T-helper 9 cell (primary cell): ENCODE results near the gene ST6GALNAC5.
"Not testable (repeated sequence)": the region's sequence is repeated elsewhere in the genome, so short reads cannot be mapped to it uniquely, and the experiment has no call there.

Source experiments
- DNase-seq: peaks from one replicate; pipeline ENCODE4 v3.0.0-alpha.2; 2020

The ST6GALNAC5 gene

DNA sequence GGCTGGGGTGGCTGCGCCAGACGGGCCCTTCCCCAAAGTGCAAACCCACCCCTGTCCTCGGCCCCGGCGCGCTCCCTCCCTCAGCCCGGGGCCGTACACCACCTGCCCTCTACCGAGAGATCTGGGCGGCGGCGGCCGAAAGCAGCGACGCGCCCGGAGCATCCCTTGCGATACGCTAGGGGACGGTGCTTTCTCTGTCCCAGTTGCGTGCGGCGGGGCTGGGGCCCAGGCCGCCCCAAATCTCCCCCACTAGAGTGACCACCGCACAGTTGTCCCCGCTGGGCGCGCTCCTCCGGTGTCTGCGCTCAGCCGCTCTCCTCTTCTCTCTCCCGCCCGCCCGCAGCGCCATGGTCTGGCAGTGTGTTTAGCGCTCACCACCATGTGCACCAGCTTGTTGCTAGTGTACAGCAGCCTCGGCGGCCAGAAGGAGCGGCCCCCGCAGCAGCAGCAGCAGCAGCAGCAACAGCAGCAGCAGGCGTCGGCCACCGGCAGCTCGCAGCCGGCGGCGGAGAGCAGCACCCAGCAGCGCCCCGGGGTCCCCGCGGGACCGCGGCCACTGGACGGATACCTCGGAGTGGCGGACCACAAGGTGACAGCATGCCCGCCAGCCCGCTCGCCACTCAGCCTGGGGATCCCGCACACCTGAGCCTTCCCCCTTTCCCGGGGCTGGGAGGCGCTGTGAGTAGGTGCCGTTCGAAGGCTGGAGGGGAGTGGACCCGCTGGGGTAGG is 1.0 kb downstream of the ST6GALNAC5 start:
- DNase-seq, result no peak

- no peak for DNase-seq
Measured at GRCh38 chr1:76868916-76869315, 1.6 kb downstream of the ST6GALNAC5 start.

DNA sequence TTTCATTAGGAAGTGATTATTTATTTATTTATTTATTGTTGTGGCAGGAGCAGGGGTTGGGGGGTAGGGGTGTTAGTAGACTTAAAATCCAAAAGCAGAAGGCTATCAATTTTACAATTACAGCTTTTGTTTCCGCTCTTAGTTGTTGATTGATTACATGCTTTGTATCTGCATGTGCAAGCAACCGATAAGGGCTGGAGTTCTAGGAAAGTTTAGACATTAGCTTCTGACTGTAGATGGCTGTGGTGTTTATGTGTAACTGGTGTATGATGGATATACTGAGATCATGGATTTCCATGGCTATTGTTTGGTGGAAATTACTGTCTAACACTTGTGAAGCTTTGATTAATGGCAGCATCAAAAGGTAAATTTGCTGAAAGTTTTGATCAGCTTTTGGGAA is 2.8 kb downstream of the ST6GALNAC5 start:
- DNase-seq, result no peak

GRCh38 chr1:76871355-76871974 is 4.2 kb downstream of the ST6GALNAC5 start:
- no peak for DNase-seq

- DNase-seq, result no peak
Measured at GRCh38 chr1:76872944-76873343, 5.7 kb downstream of the ST6GALNAC5 start.

DNA sequence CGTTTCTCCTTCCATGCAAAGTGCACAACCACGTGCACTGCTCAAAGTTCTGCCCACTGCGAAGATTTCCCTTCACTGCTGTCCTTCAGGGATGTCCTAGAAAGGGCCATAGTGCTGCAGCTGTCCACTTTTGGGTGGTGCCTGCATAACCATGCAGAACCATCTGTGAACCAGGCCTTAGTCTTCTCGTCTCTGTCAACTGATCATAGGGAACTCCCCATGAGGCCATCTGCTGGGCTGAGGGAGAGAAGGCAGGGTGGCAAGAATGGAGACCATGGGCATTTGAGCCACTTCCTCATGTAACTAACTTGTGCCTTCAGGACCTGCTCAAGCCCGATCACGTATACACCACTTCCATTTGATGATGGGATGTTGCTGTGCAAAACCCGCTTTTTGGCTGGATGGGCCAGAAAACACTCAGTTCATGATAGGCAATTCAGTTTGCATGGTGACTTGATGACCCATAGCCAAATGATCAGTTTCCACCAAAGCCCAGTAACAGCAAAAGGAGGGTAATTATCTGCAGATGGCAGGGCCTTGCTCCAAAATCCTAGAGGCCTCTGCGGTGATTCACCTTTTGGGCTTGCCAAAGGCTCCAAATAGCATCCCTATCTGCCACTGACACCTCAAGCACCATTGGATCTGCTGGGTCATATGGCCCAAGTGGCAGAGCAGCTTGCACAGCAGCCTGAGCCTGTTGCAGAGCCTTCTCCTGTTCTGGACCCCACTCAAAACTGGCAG is 9.5 kb downstream of the ST6GALNAC5 start:
- DNase-seq, result no peak

GRCh38 chr1:76879014-76879413 is 11.7 kb downstream of the ST6GALNAC5 start:
- not testable (repeated sequence) for DNase-seq

DNA sequence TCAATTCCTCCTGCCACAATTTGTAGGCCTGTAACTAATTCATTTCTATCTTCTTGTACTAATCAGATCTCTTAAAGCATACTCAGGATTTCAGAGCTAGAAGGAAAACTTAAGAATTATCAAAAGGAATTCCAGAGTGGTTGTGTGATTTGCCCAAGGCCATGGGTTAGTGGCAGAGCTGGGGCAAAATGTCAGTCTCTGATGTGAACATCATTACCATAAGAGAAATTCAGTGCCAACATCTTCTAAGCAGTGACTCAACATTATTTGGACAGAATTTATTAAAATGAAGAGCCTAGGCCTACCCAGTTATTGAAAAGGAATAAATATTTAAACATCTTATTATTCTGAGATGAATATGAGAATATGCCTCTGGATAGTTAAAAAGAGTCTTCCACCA is 14.5 kb downstream of the ST6GALNAC5 start:
- no peak for DNase-seq

DNA sequence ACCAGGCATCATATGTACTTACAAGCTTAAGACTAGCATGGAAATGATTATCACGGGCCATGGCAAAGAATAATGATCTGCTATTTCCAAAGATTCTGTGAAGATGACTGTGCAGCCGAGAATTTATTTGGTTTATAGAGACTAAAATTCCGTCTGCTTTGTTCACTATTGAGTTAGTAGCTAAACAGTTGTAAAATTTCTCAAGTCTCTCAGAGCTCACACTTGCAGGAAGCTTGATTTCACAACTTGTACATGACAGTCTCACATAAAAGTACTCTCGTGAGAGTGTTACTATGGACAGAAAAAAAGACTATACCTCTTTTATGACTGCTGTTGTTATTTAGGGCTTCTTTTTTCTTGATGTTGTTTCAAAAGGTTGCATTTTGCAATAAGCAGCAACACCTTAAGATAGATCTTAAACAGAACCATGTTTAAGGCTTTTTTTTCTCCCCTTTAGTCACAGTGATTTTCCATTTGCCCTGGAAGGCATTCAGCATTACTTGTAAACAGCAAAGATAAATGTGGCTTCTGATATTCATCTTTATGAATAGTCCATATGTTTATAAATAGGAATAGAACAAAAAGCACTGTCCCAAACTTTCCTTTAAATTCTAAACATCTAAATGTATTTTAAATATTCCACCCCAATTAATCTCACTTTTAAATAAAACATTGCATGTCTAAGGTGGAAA is 24.8 kb downstream of the ST6GALNAC5 start:
- DNase-seq, result no peak

DNA sequence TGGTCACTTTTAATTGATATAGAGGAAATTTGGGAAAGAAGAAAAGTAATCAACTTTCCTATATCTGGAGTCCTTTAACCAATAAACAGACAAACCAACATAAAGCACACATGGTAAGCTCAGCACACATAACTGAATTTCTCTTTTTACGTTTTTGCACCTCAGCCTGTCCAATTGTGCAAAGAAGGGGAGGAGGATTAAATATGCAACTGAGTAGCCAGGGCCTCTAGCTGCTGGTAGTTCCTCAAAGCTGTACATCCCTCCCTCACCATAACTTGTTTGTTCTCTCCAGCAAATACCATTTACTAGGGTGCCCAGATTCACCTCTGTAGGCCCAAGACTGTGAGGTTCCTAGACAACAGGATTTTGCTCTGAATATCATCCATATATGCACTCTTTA is 25.4 kb downstream of the ST6GALNAC5 start:
- no peak for DNase-seq

- no peak for DNase-seq
Measured at GRCh38 chr1:76901158-76901767, 34.0 kb downstream of the ST6GALNAC5 start.

- DNase-seq, result no peak
Measured at GRCh38 chr1:76905876-76906595, 38.8 kb downstream of the ST6GALNAC5 start.

DNA sequence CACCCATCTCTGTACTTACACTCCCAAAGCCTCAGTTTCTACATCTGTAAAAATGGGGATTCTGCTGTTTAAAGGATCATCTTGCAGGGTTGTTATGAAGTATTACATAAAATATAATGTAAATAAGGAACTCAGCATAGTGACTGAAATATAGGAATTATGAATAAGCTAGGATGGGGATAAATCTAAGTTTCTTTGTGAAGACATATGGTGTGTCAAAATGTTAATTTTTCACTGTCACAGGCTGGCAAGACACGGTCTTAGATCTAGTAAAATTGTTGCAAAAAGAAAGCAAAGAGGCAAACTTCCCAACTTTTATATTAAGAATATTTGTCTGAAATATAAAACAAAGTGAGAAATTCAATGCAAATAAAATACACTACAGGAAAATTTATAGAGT is 42.0 kb downstream of the ST6GALNAC5 start:
- DNase-seq, result no peak

DNA sequence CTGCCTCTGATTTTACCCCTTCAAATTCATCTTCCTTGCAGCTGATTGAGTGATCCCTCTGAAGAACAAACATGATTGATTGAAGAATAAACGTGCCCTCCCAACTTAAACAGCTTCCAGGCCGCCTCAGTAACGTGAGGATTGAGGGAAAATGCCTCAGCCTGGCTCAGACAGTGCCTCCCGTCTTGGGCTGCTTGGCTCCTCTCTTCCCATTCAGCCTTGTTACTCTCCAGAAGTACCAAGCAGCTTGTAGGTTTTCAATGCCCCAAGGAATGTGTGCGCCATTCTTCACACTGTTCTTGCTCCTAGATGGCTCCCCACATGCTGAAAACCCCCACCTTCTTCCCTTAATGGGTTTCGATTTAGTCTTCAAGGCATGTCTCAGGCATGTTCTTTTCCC is 51.8 kb downstream of the ST6GALNAC5 start:
- DNase-seq, result no peak

GRCh38 chr1:76921590-76921989 is 54.3 kb downstream of the ST6GALNAC5 start:
- no peak for DNase-seq

DNA sequence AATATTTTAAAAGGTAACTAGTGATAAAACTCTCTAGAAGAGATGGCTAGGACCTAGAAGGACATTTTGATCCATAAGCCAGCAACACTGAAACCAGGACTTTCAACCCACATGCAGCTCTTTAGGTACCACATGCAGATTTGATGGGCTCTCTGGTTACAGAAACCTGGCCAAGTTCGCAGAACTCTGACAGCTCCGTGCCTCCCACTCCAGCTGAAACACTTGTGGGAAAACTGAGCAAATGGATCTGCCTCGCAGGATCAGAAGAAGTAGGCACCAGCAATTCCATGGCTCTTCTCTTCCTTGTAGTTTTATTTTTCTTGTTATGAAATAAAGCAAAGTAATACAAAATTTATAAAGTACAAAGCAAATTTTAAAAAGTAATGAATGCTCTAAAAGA is 58.5 kb downstream of the ST6GALNAC5 start:
- no peak for DNase-seq

- DNase-seq, result no peak
Measured at GRCh38 chr1:76928522-76928921, 61.2 kb downstream of the ST6GALNAC5 start.

DNA sequence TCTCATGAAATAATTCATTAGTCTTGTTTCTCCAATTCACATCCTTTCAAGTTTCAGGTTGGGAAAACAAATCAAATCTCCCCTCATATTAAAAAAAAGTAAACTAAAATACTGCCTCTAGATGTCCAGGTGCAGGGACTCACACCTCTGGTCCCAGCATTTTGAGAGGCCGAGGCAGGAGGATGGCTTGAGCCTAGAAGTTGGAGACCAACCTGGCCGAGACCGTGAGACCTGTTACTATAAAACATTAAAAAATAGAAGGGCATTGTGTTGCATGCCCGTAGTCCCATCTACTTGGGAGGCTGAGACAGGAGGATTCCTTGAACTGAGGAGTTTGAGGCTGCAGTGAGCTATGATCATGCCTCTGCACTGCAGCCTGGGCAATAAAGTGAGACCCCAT is 61.9 kb downstream of the ST6GALNAC5 start:
- no peak for DNase-seq

DNA sequence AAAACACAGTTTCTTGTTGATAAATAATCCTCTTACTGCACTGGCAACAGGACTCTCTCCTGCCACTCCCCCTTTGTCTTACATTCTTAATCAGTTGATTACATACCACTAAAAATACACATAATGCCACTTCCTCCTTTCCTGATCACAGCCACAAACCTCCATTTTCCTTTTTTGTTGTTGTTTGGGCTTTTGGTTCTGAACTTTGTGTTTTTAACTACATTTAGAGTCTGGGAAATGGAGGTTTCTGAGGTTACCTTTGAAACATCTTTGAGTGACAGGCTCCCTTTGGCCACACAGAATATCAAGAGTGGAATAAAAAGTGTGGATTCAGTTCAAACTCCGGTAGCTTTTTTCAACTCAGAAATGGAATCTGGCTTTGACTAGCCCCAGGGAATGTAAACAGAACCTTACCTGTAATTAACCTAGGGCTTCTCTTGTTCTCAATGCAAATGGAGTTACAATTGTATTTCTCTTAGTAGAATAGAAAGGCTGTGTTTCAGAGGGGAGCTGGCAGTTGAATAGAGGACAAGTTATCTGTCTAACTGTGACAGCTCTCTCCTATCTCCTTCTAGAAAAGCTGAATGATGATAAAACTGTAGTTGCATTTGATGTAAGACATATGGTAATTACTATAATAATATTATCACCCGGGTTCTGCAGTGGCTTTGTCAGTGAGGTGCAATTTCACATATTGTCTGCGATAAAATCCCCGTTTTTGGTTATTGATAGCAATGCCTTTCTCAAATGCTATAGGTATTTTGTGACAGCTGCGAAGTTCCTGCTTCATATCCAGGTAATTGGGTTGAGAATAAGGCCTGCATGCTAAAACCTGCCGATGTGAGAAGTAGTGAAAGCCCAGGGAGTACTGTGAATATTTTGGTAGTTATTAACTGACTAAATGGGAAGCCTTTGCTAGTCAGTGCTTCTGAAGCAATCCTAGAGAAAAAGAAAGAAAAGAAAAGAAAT is 66.9 kb downstream of the ST6GALNAC5 start:
- no peak for DNase-seq

DNA sequence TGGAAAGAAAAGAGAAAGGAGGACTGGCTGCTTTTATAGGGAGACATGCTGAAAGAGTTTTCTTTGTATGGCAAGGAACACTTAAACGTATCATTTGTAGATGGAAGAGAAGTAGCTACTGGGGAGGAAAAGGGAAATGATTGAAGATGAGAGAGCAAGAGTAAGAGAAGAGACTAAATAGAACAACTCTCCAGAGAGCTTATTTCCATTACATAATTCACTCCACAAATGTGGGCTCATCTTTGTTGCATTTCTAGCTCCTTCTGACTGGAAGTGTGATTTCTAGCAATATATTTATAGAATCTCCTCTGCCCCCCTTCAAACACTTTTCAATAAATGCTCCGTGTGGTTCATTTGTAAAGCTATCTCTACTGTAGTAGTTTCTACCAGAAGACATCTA is 71.0 kb downstream of the ST6GALNAC5 start:
- DNase-seq, result no peak
